PC-9 (cell line): ENCODE data around the gene IRAK1.

ENCODE experiments used
- CTCF ChIP-seq: fragments of 200-600 bp; sonication (generic); conservative IDR thresholded peaks from 2 replicates; pipeline ENCODE4 v1.6.1; 2017; ENCODE audit warnings: mixed run types, antibody characterized with exemption, mild to moderate bottlenecking, moderate library complexity
- EZH2 ChIP-seq: fragments of 200-600 bp; sonication (generic); IDR thresholded peaks from 2 replicates; pipeline ENCODE4 v1.8.0; 2017; ENCODE audit warnings: antibody characterized with exemption, low read depth

- TF ChIP-seq CTCF (no peak), EZH2 (no peak)
These were observed 11.2 kb downstream of the IRAK1 start for GRCh38 chrX:154008521-154008920.
